ENCODE data around the gene SARNP.

- TF ChIP-seq, protein P1, sequence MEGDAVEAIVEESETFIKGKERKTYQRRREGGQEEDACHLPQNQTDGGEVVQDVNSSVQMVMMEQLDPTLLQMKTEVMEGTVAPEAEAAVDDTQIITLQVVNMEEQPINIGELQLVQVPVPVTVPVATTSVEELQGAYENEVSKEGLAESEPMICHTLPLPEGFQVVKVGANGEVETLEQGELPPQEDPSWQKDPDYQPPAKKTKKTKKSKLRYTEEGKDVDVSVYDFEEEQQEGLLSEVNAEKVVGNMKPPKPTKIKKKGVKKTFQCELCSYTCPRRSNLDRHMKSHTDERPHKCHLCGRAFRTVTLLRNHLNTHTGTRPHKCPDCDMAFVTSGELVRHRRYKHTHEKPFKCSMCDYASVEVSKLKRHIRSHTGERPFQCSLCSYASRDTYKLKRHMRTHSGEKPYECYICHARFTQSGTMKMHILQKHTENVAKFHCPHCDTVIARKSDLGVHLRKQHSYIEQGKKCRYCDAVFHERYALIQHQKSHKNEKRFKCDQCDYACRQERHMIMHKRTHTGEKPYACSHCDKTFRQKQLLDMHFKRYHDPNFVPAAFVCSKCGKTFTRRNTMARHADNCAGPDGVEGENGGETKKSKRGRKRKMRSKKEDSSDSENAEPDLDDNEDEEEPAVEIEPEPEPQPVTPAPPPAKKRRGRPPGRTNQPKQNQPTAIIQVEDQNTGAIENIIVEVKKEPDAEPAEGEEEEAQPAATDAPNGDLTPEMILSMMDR (IDR thresholded peaks at IDR 0.05) = no peak
- TF ChIP-seq POLR2A (IDR thresholded peaks at IDR 0.05) = no peak
Observed at GRCh38 chr12:55797550-55797949, 20.0 kb downstream of the SARNP start.

Measured in transverse colon (tissue), 3 donors.